Midbrain (tissue), 1 donor: Measurements from ENCODE around the gene NAALADL2.
"Not testable (repeated sequence)": the region's sequence is repeated elsewhere in the genome, so short reads cannot be mapped to it uniquely, and the experiment has no call there.

ENCODE experiments used
- DNase-seq: peaks from one replicate; lab custom pipeline; 2025; lab: John Stamatoyannopoulos, UW

Gene NAALADL2

DNA sequence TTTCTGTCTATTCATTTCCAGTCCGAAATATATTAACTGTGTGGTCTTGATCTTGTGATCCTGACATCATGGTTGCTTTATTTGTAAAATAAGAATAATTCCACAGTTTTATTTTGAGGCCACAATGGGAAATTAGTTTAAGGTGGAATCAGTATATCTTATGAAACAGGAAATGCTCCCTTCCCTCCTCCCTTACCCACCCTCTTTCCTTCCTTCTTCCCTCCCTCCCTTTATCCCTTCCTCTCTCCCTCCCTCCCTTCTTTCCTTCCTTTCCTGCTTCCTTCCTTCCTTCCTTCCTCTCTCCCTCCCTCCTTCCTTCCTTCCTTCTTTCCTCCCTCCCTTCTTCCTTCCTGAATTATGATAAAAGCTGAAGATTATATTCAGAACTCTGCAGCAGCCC, 452.3 kb downstream of the NAALADL2 start:
- no peak for DNase-seq

DNA sequence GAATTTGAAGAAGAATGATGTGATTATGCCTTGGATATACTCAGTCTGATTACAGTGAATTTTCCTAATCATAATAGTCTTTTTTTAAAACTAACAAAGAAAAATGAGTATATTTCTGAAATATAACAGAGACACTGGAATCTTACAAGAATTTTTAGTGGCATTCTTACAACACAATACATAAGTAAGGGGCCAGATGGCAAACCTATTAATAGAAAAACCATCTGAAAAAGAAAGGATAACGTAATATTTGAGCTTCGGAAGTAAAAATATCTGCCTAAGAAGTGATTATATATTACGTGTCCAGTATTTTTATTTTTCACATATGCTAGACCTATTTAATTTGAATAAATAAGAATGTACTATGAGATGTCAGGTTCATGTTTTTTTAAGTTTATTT, 452.8 kb downstream of the NAALADL2 start:
- no peak for DNase-seq

DNA sequence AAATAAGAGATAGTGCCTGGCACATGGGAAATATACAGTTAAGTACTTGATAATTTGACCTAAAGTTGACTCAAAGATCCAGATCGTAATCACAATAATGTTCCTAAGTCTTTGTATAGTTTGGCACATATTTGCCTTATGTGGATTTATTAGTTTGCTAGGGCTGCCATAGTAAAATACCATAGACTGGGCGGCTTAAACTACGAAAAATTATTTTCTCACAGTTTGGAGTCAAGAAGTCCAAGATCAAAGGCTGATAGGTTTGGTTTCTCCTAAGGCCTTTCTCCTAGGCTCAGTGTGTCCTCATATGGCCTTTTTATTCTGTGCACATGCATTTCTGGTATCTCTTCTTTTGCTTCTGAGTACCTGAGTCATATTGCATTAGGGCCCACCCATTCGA, 453.7 kb downstream of the NAALADL2 start:
- no peak for DNase-seq

DNA sequence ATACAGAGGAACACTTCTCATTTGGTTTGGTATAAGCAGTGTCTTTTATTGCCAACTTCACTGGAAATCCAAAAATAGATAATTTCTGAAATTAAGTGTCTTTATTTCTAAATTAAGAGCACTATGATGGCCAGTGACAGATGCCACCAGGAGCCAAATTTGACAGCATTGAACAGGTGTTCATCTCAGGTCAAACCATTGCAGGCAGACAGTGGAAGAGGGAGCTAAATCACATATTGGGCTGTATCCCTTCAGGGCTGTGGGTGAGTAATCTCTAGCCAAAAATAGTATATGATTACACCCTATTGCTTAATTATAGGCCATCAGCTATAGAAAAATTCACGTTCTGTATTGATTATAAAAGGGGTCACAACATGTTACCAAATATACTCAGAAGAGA, 457.7 kb downstream of the NAALADL2 start:
- no peak for DNase-seq

DNA sequence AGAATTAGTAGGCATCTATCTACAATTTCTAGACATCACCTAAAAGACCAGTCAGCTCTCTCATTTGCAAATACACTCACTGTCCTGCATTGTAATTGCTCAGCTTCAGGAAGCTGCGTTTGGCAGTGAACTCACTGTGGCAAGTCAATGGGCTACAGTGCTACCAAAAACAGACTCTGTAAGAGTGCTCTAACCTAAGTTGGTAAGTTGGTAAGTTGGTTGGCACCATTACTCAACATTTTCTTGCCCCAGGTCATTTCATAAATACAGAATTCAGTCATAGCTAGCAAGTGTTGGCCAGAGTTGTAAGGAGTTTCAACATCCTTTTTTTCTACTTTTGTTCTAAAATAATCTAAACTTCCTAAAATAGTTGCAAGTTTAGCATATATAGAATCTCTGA, 466.3 kb downstream of the NAALADL2 start:
- no peak for DNase-seq

DNA sequence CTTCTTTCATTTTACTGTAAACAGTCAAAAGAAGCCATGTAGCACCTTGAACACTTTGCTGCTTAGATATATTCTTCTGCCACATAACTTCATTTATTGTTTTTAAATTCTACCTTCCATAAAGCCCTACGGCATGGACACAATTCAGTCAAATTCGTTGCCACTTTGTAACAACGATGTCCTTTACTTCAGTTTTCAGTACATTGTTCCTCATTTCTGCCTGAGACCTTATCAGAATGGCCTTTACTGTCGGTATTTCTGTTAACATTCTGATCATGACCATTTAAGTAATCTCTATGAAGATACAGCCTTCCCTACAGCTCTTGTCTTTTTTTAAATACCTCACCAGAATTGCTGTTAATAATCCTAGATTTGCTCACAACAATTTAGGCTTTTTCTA, 466.9 kb downstream of the NAALADL2 start:
- no peak for DNase-seq

DNA sequence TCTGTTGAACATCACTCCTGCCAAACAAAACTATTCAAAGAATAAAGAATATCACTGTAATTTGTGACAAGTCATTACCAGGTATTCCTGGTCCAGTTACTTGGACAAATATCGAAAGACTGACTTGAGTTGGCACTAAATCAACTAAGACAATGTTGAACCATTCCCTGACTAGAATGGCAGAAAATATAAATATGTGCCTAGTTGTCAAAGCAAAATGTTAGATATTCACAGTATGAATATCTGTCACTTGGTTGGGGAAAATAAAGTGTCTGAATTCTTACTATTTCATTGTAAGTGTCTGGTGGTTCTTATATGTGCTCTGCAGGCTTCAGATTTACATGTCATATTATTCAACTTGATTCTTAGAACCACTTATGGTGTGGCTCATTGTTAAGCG, 470.2 kb downstream of the NAALADL2 start:
- no peak for DNase-seq

DNA sequence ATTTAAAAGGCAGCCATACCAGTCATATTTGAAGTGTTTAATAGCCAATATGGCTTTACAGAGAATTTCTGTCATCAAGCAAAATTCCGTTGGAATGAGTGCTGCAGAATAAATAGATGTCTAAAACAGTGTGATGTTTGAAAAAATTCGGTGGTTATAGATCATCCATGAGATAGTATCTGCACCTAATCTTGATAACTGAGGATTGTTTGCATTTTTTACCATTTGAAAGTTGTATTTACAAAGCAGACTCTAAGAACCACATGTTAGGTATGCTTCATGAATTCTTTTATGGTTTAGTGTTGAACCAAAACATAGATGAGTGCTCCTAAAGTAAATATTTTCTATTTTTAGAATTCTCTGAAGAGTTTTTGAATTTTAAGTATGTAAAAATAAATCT, 476.1 kb downstream of the NAALADL2 start:
- DNase-seq: no peak

DNA sequence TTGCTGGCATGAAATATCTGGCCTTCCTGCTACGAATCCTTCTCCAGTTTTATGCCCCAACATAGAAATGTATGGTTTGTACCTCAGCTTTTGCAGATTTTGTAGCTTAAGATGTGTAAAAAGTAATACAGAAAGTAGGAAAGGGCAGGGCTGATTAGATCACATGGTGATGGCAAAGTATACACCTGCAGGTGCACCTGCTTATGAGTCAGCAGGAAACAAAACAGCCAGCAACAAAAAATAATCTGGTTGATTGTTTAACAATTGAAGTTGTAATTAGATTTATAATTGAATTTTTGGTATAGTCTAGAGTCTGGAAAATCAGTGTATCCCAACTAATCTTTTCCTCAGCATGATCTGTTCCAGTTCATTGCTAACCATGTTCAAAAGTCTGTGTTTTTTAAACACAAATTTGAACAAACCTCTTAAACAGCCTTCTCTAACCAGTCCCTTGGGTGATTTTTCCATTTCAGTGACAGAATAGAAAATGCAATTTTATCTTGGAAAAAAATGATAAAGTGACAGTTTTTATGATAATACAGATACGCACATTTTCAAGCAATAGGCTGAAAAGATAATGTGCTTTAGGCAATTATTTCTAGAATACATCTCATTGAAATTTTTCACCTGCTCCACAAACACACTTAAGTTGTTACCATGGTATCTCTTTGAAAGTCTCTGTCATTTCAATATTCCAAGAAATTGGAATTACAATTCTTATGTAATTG, 477.4 kb downstream of the NAALADL2 start:
- DNase-seq: no peak

DNA sequence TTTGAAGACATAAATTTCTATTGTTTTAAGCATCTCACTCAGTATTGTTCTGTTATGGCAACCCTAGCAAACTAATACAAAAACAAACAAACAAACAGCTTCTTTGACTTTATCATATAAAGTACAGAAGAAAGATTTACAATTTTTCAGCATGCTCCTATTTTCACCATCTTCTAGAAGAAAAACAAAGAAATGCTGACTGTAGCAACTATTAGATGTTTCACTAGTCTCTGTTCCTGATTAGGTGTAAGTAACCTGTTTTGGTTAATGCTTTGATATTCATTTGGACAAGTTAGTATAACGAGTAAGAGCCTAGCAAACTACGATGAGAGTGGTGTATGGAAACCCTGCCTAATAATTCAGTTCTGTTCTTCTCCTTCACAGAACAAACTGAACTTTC, 478.5 kb downstream of the NAALADL2 start:
- no peak for DNase-seq

DNA sequence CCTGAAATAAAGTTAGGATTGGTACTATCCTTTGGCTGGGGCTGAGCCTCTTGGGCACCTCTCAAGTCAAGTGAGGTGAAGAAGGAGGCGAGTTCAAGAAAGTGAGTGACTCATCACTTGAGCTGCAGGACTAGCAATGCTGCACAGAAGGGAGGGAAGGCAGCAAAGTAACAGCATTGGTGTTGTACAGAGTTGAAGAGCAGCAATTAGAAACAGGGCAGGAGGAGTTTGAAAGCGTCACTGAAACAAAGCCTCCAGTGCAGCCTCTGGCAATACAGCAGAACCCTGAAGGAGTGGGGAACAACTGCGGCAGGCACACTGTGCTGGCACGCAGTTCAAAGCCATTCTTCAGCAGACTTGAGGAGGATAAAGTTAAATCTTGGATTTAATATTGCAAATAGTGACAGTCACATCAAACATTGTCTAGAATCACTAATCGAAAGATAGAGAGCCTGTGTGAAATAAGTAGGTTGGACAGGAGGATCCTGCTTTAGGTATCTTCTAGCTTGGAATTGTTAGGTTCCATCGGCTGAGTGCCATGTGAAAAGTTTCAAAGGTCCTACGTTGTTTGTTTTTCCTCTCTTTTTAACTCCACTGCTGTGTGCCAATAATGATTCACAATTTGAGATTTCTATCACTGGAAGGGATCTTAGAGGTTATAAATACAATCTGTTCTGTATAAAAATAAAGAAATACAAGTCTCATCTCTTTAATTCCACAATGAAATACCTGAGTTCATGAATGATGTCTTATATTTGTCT, 479.8 kb downstream of the NAALADL2 start:
- DNase-seq: no peak

DNA sequence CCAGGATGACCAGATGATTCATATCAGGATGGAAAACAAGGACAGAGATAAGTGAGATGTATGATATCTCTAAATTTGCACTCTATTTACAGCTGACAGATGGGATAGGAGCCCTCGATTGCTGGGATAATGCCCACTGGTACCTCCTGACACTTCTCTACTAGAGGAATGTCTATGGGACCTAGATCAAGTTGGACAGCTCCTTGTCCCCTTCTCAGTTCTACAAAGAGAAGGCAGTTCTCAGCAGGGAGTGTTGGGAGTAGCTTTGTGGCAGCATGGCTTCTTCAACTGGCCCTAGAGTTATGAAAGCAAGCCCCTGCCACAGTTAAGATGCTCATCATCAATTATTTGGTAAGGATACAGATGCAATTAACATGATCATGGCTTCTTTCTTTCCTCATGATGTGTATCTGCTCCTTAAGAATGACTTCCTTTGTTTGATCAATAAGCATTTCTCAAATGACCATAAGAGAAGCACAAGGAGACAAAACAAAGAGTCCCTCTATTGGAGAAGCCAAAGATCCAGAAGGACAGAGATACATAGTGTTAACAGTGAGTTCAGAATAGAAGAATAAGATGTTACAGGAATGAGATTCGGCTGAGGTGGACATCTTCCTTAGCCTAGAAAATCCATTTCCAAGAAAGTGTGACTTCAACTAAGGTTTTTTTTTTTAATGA, 481.3 kb downstream of the NAALADL2 start:
- DNase-seq: no peak

DNA sequence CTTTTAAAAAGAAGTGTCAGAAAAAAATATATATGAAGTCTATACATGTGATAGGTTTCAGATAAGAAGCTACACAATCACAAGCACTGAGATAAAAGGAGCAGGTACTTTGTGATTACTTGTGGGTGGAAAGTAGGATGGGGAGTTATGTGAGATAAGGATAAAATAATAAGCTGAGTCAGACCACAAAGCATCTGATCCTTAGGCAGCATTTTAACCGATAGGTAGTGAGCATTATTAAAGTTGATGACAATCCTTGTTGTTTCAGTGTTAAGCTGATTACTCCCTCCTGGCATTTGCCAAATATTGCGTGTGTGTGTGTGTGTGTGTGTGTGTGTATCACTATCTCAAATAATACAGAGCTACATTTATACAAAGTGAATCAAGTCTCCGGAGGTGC, 483.1 kb downstream of the NAALADL2 start:
- no peak for DNase-seq

DNA sequence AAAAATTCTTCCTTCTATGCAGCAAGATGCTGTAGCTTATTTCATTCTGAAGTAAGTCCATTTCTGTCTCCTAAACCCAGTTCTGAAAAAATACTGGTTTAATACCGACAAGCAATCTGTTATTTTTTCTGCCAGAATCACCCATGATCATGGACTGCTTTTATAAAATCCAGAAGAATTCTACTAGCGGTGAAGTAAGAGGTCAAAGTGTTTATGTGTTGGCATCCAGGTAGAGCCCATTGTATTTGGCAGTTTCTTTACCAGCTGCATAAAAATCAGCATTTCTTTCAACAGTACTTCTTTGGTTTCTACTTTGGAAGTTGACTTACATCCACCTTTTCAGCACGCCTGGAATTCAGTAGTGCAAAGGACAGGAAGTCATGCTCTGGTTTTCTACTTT, 484.8 kb downstream of the NAALADL2 start:
- DNase-seq: no peak

DNA sequence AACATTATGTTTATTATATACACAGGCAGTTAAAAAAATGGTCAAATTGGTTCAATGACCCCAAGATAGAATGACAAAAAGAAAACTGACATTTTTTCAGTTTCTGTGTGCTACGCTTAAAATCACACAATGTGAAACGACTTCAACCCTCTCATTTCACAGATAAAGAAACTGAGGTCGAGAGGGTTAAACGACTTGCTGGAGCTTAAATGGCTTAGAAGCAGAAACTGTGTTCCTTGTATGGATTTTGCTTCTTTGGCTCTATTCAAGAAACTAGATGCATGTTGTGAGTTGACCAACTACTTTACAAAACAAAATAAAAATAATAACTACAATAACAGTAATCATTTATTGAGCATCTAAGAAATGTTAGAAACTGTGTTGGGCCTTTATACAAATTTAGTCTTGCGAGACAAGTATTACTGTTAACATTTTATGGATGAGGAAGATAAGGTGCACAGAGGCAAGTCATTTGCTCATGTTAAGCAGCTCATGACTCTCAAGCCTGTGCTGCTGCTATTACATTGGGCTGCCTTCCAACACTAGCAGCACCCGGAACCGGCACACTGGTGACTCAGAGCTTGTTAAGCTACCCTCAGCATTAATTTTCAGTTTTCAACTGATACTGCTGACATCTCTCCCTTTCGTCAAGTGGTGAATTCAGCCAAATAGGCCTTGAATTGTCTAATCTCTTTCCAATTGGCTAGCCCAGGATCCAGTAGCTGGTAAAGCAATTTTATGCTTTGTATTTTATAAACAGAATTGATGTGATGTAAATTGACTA, 487.6 kb downstream of the NAALADL2 start:
- DNase-seq: peak; percentile 6

DNA sequence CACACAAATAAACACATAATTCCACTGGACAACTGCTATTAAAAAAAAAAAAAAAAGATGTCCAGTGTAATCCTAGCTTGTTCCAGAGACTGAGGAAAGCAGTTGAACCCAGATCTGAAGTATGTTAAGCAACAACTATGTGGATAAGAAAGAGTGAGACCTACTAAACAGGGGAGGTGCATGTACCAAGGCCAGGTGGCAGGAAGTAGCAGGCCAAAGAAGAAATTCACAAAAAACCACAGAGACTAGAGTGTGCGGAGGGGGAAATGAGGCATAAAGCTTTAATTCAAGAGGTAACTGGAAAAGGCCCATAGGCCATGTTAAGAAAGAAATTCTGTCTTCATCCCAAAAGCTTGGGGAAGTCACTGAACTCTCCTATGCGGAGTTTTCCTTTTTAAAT, 490.0 kb downstream of the NAALADL2 start:
- DNase-seq: no peak

DNA sequence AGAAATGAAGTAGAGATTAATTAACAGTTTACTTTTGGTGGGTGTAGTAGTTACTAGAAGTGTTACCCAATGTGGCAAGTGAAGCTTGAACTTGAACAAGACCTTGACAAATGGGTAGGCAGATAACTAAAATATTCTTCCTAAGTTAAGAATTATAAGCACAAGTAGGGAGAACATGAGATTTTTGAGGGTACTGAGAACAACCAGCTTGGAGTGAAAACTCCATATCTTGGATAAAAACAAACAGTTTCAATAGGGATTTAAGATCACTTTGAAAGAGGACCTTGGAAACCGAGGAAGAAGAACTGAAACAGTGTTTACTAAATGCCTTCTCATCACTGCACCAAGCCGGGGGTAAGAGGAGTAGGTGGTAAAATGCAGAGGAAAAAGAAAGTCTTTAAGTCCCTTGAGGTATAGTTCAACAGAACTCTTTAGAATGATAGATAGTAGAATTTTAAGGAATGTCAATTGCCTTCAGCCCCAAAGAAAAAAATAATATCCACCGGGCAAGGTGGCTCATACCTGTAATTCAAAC, 496.7 kb downstream of the NAALADL2 start:
- DNase-seq: no peak

DNA sequence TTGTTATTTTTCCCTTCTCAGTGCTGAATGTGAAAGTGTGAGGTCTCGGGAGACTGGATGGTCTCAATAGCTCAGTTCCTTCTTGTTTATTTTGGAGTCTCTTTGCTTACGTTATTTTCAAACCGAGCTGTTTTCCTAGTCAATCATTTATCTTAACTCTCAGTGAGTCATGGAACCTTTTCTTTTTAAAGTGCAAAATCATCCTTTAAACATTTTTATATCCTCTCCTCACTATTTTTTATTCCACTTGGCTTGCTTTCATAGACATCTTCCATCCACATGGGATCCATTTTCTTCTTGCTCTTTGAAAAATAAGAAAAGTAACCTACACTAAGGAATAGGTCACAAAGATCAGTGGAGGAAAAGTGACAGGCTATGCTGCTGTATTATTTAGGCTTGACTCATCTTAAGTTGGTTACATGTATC, 497.8 kb downstream of the NAALADL2 start:
- no peak for DNase-seq

DNA sequence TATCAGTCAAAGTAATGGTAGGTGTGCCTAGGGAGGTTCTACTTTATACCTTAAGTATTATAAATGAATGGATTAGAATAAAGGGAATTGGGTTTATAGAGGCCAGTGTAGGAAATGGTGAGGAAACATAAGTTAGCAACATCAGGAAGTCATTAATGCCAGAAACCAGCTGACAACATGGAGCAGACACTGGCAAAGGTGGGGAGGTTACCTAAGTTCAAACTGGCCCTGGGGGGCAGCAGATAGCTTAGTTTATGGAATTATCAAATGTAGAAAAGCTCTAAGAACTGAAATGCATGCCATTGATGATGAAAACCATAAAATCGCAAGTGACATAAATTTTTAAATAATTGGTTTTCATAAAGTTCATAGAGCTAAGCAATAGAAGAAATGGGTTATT, 498.6 kb downstream of the NAALADL2 start:
- no peak for DNase-seq

DNA sequence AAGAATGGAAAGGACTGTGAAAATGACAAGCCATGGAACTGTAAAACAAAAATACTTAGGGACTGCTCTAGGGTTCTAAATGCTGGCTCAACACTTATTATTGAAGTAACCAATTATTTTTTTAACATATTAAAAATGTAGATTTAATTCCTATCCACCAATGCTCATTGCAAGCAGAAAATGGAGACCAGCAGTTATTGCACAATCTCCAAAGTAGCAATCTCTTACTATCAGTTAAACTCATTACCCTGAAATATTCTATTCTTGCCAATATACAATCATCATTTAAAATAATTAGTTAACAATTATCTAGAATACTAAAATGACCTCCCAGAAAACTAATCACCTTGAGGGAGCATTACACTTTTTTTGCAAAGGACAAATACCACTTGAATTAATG, 499.8 kb downstream of the NAALADL2 start:
- DNase-seq: no peak

DNA sequence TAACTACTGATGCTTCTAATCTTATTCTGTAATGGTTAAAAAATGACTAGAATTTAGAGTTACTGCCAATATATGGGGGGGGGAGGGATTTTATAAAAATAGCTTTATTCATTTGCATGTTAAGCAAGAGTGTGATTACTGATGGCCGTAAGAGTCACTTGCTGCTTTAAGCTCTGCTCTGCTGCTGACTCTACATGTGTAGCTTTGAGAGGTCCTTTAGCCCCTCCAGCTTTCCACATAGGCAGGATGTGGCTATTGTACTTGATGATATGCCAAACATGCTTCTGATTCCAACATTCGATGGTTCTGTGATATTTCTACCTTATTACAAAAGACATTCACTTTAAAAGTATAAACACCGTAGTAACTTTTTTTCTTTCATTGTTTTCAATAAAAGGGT, 511.3 kb downstream of the NAALADL2 start:
- not testable (repeated sequence) for DNase-seq

DNA sequence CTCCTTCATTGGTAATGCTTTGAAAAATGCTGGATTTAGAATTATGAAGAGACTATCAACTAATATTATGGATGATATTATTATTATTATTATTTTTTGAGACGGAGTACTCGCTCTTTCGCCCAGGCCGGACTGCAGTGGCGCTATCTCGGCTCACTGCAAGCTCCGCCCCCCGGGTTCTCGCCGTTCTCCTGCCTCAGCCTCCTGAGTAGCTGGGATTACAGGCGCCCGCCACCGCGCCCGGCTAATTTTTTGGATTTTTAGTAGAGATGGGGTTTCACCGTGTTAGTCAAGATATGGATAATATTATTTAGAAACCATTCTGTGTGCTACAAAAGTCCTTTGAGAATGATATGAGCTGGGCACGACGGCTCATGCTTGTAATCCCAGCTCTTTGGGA, 512.1 kb downstream of the NAALADL2 start:
- not testable (repeated sequence) for DNase-seq
